ENCODE results near the gene MYL7. TPM values are rescaled to one million over a fixed set of nuclear protein-coding genes. Genes with fewer than 3 reads are reported as not detected.

MYL7 gene
- total RNA-seq, 1 experiment from 2014 or later = not detected

DNA sequence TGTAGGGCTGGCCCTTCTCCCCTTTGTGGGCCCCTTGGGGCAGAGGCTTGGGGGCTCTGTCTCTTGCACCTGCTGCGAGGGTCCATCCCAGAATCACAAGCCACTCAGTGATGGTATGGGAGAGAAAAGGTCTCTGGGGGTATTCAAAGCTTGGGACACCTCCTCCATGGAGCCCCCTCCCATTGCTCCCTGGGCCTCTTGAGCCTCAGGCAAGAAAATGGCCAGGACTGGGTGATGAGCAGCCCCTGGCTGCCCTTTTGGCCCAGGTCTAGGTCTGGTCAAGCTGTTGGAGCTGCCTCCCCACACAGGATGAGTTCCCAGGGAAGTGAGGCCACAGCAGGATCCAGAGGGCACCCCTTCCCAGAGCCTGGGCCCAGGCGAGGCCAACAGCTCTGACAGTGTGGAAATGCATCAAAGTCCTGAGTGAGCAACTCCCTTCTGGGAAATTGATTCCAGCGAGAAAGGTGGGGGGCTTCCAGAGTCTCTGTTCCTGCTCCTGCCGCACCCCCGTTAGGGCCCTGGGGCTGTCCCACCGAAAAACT, 3.4 kb upstream of the MYL7 start:
- CTCF ChIA-PET = no interaction called here
- Histone ChIP-seq H3K4me1 (ENCODE audit: insufficient read depth, low read length, poor library complexity, severe bottlenecking) (no peaks in the 10 kb centered on the region), H3K27ac (ENCODE audit: low read depth, low read length, poor library complexity, severe bottlenecking) (no peak overlapping the region), H3K4me3 (ENCODE audit: low read depth, low read length, poor library complexity, severe bottlenecking) (no peak overlapping the region), H3K36me3 (ENCODE audit: insufficient read depth, low read length, poor library complexity, severe bottlenecking) (no peaks in the 10 kb centered on the region), H3K27me3 (replicated peaks; ENCODE audit: insufficient read depth, low read depth, low read length, poor library complexity) (no peaks in the 10 kb centered on the region), H3K9me3 (ENCODE audit: low read depth, low read length, poor library complexity, severe bottlenecking) (no peaks in the 10 kb centered on the region)
- BruUV-seq (replicated peaks) = no TSS peak
- intact Hi-C loops (cut with micrococcal nuclease; ENCODE audit: unreplicated experiment) = no loop called here
- no peak for DNase-seq (ENCODE audit: low spot score)
- no peak for TF ChIP-seq CTCF (conservative IDR thresholded peaks at IDR 0.05; ENCODE audit: low read depth, low read length)
- TF ChIP-seq EZH2 (IDR thresholded peaks at IDR 0.05; ENCODE audit: borderline replicate concordance, low read depth, low read length, poor library complexity, severe bottlenecking) = no peak
- POLR2A ChIA-PET (ENCODE audit: low non-redundant PET) = no interaction called here

GRCh38 chr7:44143646-44144250, 2.6 kb upstream of the MYL7 start:
- no peak overlapping the region for H3K4me3 ChIP-seq (ENCODE audit: low read depth, low read length, poor library complexity, severe bottlenecking)
- no peaks in the 10 kb centered on the region for H3K9me3 ChIP-seq (ENCODE audit: low read depth, low read length, poor library complexity, severe bottlenecking)
- H3K27ac ChIP-seq (ENCODE audit: low read depth, low read length, poor library complexity, severe bottlenecking) = no peak overlapping the region
- H3K36me3 ChIP-seq (ENCODE audit: insufficient read depth, low read length, poor library complexity, severe bottlenecking) = no peaks in the 10 kb centered on the region
- ChIA-PET CTCF (no interaction called here), POLR2A (ENCODE audit: low non-redundant PET) (no interaction called here)
- TF ChIP-seq EZH2 (IDR thresholded peaks at IDR 0.05; ENCODE audit: borderline replicate concordance, low read depth, low read length, poor library complexity, severe bottlenecking) (no peak), CTCF (conservative IDR thresholded peaks at IDR 0.05; ENCODE audit: low read depth, low read length) (no peak)
- intact Hi-C loops (cut with micrococcal nuclease; ENCODE audit: unreplicated experiment) = no loop called here
- BruUV-seq (replicated peaks) = no TSS peak
- no peaks in the 10 kb centered on the region for H3K4me1 ChIP-seq (ENCODE audit: insufficient read depth, low read length, poor library complexity, severe bottlenecking)
- no peaks in the 10 kb centered on the region for H3K27me3 ChIP-seq (replicated peaks; ENCODE audit: insufficient read depth, low read depth, low read length, poor library complexity)
- no peak for DNase-seq (ENCODE audit: low spot score)

GRCh38 chr7:44142028-44142427, 896 bp upstream of the MYL7 start:
- TF ChIP-seq EZH2 (IDR thresholded peaks at IDR 0.05; ENCODE audit: borderline replicate concordance, low read depth, low read length, poor library complexity, severe bottlenecking) = no peak
- no peak for TF ChIP-seq CTCF (conservative IDR thresholded peaks at IDR 0.05; ENCODE audit: low read depth, low read length)
- Histone ChIP-seq H3K36me3 (ENCODE audit: insufficient read depth, low read length, poor library complexity, severe bottlenecking) (no peaks in the 10 kb centered on the region), H3K9me3 (ENCODE audit: low read depth, low read length, poor library complexity, severe bottlenecking) (no peaks in the 10 kb centered on the region), H3K4me1 (ENCODE audit: insufficient read depth, low read length, poor library complexity, severe bottlenecking) (no peaks in the 10 kb centered on the region), H3K4me3 (ENCODE audit: low read depth, low read length, poor library complexity, severe bottlenecking) (no peak overlapping the region), H3K27ac (ENCODE audit: low read depth, low read length, poor library complexity, severe bottlenecking) (no peak overlapping the region), H3K27me3 (replicated peaks; ENCODE audit: insufficient read depth, low read depth, low read length, poor library complexity) (no peaks in the 10 kb centered on the region)
- no peak for DNase-seq (ENCODE audit: low spot score)
- ChIA-PET CTCF (no interaction called here), POLR2A (ENCODE audit: low non-redundant PET) (no interaction called here)
- intact Hi-C loops (cut with micrococcal nuclease; ENCODE audit: unreplicated experiment) = no loop called here
- no TSS peak for BruUV-seq (replicated peaks)

Measured in A673 (cell line).